Lower lobe of right lung (tissue), 2 donors: Measurements from ENCODE around the gene TM9SF4. TPM values are rescaled to one million over a fixed set of nuclear protein-coding genes. Genes with fewer than 3 reads are reported as not detected.

Source experiments
- ATAC-seq, 2 donors: fragments of 200-7000 bp; cut with Tn5 transposase; one replicate each; pipeline ENCODE4 v1.9.1; 2020 to 2022; ENCODE audit warnings: mild to moderate bottlenecking in 2 of 2, moderate library complexity in 2 of 2
- DNase-seq: peaks from one replicate; pipeline ENCODE4 v3.0.0-alpha.2; 2020
- H3K27ac ChIP-seq: fragments of 200-600 bp; one replicate; pipeline ENCODE4 v1.8.0; 2022
- H3K27me3 ChIP-seq: fragments of 200-600 bp; one replicate; pipeline ENCODE4 v1.8.0; 2022; ENCODE audit warnings: low read depth
- H3K36me3 ChIP-seq: fragments of 200-600 bp; one replicate; pipeline ENCODE4 v1.8.0; 2022; ENCODE audit warnings: mild to moderate bottlenecking
- H3K4me1 ChIP-seq: fragments of 200-600 bp; one replicate; pipeline ENCODE4 v1.8.0; 2022
- H3K4me3 ChIP-seq: fragments of 200-600 bp; one replicate; pipeline ENCODE4 v1.8.0; 2022; ENCODE audit warnings: mild to moderate bottlenecking
- H3K9me3 ChIP-seq: fragments of 200-600 bp; one replicate; pipeline ENCODE4 v1.8.0; 2022
- intact Hi-C: fragments of 100-400 bp; cut with DNase I; formaldehyde crosslinking; loops from one replicate; pipeline ENCODE4 v1.11.0; 2022
- total RNA-seq: library from RNA; stranded (reverse); fragmentation: NEBNext Ultra II Directional; extraction: Animal tissue kit (Norgen Biotek cat#: 25700); gene quantifications from one replicate; pipeline ENCODE4 v1.2.1, GENCODE V29; 2021
- TF ChIP-seq, protein P1 (sequence below): fragments of 200-600 bp; IDR thresholded peaks from one replicate; pipeline ENCODE4 v1.8.0; 2022; ENCODE audit warnings: antibody characterized with exemption, mild to moderate bottlenecking
- donor health status: DM: no; HTN: yes; CAD: no; lungs with severe emphysema.

TM9SF4 gene
- total RNA-seq, 1 donor from 2014 or later: 49.7 TPM

DNA sequence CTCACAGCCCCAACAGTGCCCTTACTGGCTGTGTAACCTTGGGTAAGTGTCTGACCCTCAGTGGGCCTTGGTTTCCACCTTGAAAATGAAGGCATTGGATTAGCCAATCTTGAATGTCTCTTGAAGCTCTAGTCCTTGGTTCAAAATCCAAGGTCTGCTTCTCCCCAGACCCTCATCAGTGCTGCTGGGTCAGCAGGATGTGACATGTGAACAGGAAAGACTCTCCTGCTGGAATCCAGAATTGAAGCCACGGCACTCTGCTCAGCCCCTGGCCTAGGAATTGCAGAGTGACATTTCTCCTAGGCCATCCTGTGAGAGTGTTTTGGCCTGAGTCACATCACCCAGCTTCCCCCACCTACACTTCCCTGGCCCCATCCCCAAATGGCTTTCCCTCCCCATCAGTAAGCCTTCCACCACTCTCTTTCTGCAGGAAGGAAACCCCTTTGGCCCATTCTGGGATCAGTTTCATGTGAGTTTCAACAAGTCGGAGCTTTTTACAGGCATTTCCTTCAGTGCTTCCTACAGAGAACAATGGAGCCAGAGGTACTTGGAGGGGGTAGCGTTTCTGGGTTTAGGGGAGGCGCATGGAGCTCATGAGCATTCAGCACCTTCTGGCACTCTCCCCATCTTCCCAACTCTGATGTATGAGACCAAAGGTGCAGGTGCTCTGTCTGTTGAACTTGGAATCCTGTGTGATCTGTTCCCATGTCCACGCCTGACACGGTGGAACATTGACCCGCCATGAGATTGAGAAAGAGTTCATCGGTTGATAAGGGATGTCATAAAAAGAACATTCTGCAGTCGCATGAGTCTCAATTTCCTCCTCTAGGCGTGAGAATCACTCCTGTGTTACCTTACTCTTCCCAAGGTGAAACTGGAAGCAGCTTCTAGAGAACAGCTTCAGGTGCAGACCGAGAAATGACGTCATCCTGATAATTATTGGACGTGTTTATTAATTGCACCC, 106.9 kb downstream of the TM9SF4 start:
- H3K9me3 ChIP-seq: no peaks in the 10 kb centered on the region
- no peaks in the 10 kb centered on the region for H3K4me1 ChIP-seq
- H3K36me3 ChIP-seq: peaks cover 76% of the 10 kb centered on the region
- ATAC-seq (no peak), DNase-seq (no peak)
- no peaks in the 10 kb centered on the region for H3K27me3 ChIP-seq
- TF ChIP-seq, protein P1, sequence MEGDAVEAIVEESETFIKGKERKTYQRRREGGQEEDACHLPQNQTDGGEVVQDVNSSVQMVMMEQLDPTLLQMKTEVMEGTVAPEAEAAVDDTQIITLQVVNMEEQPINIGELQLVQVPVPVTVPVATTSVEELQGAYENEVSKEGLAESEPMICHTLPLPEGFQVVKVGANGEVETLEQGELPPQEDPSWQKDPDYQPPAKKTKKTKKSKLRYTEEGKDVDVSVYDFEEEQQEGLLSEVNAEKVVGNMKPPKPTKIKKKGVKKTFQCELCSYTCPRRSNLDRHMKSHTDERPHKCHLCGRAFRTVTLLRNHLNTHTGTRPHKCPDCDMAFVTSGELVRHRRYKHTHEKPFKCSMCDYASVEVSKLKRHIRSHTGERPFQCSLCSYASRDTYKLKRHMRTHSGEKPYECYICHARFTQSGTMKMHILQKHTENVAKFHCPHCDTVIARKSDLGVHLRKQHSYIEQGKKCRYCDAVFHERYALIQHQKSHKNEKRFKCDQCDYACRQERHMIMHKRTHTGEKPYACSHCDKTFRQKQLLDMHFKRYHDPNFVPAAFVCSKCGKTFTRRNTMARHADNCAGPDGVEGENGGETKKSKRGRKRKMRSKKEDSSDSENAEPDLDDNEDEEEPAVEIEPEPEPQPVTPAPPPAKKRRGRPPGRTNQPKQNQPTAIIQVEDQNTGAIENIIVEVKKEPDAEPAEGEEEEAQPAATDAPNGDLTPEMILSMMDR: no peak
- no peak overlapping the region for H3K27ac ChIP-seq
- intact Hi-C loops: no loop called here
- no peak overlapping the region for H3K4me3 ChIP-seq

Other genes with a start within 250 kb of the TM9SF4 start
- 0.80 TPM for gene DUSP15, start 239.2 kb upstream of the TM9SF4 start, total RNA-seq
- gene TTLL9, start 239.1 kb upstream of the TM9SF4 start, total RNA-seq: 5.9 TPM
- 9.4 TPM for gene PDRG1, start 157.7 kb upstream of the TM9SF4 start, total RNA-seq
- gene XKR7, start 141.6 kb upstream of the TM9SF4 start, total RNA-seq: 0.06 TPM
- gene CCM2L, start 99.3 kb upstream of the TM9SF4 start, total RNA-seq: 18.8 TPM
- 99.9 TPM for gene HCK, start 57.5 kb upstream of the TM9SF4 start, total RNA-seq
- gene PLAGL2, start 98.0 kb downstream of the TM9SF4 start, total RNA-seq: 17.6 TPM
- 26.1 TPM for gene POFUT1, start 98.2 kb downstream of the TM9SF4 start, total RNA-seq
- gene KIF3B, start 167.9 kb downstream of the TM9SF4 start, total RNA-seq: 28.0 TPM
- 71.9 TPM for gene ASXL1, start 248.6 kb downstream of the TM9SF4 start, total RNA-seq